ENCODE data around the gene KIF1A.
"Not testable (repeated sequence)": the region's sequence is repeated elsewhere in the genome, so short reads cannot be mapped to it uniquely, and the experiment has no call there.

Gene KIF1A

GRCh38 chr2:240782886-240783818, 36.9 kb downstream of the KIF1A start:
- ChIA-PET CTCF (no interaction called here), POLR2A (ENCODE audit: low non-redundant PET) (no interaction called here)
- TF ChIP-seq CTCF (conservative IDR thresholded peaks at IDR 0.05; ENCODE audit: low read depth), result no peak
- DNase-seq (ENCODE audit: low spot score), result no peak
- H3K27ac ChIP-seq, result no peak overlapping the region

- DNase-seq (ENCODE audit: low spot score), result no peak
- H3K27ac ChIP-seq, result no peak overlapping the region
- ChIA-PET POLR2A (ENCODE audit: low non-redundant PET) (no interaction called here), CTCF (no interaction called here)
- TF ChIP-seq CTCF (conservative IDR thresholded peaks at IDR 0.05; ENCODE audit: low read depth), result no peak
These were observed 37.7 kb downstream of the KIF1A start for GRCh38 chr2:240782221-240782885.

GRCh38 chr2:240781471-240782220, 38.4 kb downstream of the KIF1A start:
- no peak for DNase-seq (ENCODE audit: low spot score)
- POLR2A ChIA-PET (ENCODE audit: low non-redundant PET), result no interaction called here
- no peak for TF ChIP-seq CTCF (conservative IDR thresholded peaks at IDR 0.05; ENCODE audit: low read depth)
- no peak overlapping the region for H3K27ac ChIP-seq
- CTCF ChIA-PET, result no interaction called here

- no peak for DNase-seq (ENCODE audit: low spot score)
- no peak overlapping the region for H3K27ac ChIP-seq
- CTCF ChIA-PET, result no interaction called here
- TF ChIP-seq CTCF (conservative IDR thresholded peaks at IDR 0.05; ENCODE audit: low read depth), result no peak
- POLR2A ChIA-PET (ENCODE audit: low non-redundant PET), result interaction anchor here (0.7 kb wide), 1 partner anchor 15 kb away, joined by 3 read pairs; no protein-coding TSS in a partner anchor
These were observed 39.9 kb downstream of the KIF1A start for GRCh38 chr2:240780023-240780700.

- POLR2A ChIA-PET (ENCODE audit: low non-redundant PET); DNase-seq (ENCODE audit: low spot score); H3K27ac ChIP-seq; CTCF ChIA-PET: not testable (repeated sequence)
These were observed 40.7 kb downstream of the KIF1A start for GRCh38 chr2:240779250-240779832.

- no peak for DNase-seq (ENCODE audit: low spot score)
- ChIA-PET CTCF (no interaction called here), POLR2A (ENCODE audit: low non-redundant PET) (no interaction called here)
- no peak overlapping the region for H3K27ac ChIP-seq
- TF ChIP-seq CTCF (conservative IDR thresholded peaks at IDR 0.05; ENCODE audit: low read depth), result no peak
These were observed 41.6 kb downstream of the KIF1A start for GRCh38 chr2:240778426-240778825.
